GM18511 (cell line): ENCODE measurements around the gene TNS3.

ENCODE experiments used
- ATAC-seq: cut with Tn5 transposase; IDR thresholded peaks from one replicate; pipeline ENCODE4 v1.9.1; 2021; ENCODE audit warnings: mild to moderate bottlenecking, moderate library complexity; ENCODE audit not compliant: unreplicated experiment

TNS3 gene

GRCh38 chr7:47298636-47299035 is 283.3 kb downstream of the TNS3 start:
- ATAC-seq, result no peak

GRCh38 chr7:47297120-47297519 is 284.8 kb downstream of the TNS3 start:
- no peak for ATAC-seq

- ATAC-seq, result no peak
These were observed 286.3 kb downstream of the TNS3 start for GRCh38 chr7:47295606-47296005.

DNA sequence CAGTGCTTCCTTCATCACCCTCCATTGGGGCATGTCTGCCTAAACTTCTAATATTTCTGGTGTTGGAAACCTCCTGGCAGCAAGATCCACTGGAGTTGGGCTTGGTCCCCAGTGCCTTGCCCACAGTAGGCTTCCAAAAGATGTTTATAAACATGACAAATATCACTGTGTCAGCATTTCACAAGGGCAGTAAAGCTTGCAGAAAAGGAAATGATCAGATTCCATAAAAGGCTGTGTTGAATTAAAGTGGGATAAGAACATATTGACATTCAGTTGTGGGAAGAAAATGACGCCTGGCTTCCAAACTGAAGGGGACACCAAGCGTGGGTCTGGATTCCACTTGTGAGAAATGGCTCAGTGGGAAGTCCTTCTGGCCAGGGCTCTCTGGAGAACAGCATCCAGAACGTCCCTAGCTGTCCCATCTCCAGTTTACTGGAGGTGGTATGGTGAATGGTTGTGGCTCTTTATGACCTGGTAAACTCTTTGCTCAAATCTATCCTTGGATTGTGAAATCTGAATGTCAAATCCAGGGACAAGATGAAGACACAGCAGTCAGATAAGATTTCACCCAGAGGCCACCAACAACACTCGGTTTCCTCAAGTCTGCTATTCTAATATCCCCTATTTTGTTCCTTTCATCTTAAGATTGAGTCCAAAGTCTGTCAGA is 287.2 kb downstream of the TNS3 start:
- ATAC-seq, result no peak

DNA sequence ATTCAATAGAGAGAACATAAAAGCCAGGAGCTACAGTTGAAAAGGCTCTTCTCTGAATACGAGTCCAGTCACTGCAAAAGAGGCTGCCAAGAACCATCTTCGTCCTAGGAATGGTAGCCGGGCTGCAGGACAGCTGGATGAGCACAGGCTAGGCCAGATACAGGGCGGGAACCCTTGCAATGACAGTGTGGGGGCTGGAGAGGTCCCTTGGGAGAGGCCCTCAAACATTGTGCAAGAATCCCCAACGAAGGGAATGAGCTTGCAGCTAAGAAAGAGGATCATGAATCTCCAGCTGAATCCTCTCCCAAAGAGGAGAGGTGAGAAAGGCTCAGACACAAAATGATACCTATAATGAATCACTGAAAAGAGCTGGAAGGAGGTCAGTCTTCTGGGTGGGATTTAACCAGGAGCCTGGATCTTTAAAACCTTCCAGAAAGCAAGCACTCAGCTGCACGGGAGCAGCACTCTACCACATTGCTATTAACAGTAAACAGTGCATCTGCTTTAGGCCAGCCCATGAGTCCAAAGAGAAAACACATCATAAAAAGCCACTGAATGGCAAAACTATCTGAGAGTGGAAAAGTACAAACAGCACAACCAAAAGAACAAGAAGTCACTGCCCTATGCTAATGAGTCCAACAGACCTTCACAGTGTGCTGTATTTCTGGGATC is 287.9 kb downstream of the TNS3 start:
- ATAC-seq, result no peak

DNA sequence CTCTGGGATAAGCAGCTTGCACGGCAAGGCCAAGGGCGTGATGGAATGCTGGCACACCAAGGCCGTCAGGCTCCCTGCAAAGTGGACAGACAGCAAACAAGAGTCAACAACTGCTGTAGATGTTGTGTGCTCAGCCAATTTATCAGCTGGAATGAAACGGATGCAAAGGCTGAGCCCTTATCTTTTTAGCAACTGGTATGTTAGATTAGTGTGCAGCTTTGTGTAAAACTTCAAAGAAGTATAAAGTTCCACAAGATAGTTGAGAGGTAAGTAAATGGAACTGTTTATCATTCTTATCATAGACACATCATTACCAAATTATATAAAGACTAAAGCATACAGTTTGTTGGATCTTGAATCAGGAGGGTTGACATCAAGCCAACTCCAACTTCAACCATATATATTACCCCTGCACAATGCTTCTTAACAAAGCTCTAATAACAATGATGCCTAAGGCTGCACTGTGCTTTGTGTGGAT is 289.0 kb downstream of the TNS3 start:
- ATAC-seq, result no peak

- ATAC-seq, result peak; percentile 97
These were observed 290.3 kb downstream of the TNS3 start for GRCh38 chr7:47291461-47292081.

DNA sequence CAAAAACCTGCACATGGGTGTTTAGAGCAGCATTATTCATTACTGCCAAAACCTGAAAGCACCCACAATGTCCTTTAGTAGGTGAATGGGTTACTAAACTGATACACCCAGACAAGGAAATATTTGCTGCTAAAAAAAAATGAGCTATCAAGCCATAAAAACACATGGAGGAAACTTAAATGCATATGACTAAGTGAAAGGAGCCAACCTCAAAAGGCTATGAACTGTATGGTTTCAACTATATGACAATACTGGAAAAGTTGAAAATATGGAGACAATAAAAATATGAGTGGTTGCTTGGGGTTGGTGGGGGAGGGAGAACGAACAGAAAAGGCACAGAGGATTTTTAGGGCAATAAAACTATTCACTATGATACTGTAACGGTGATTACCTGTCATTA is 291.0 kb downstream of the TNS3 start:
- ATAC-seq, result no peak

GRCh38 chr7:47290466-47290865 is 291.4 kb downstream of the TNS3 start:
- no peak for ATAC-seq

- no peak for ATAC-seq
These were observed 293.9 kb downstream of the TNS3 start for GRCh38 chr7:47288060-47288459.

GRCh38 chr7:47285860-47286491 is 295.9 kb downstream of the TNS3 start:
- ATAC-seq, result no peak

GRCh38 chr7:47284691-47285635 is 296.9 kb downstream of the TNS3 start:
- ATAC-seq, result no peak

- peak; percentile 79 for ATAC-seq
These were observed 298.3 kb downstream of the TNS3 start for GRCh38 chr7:47283497-47284131.

GRCh38 chr7:47282790-47283496 is 299.0 kb downstream of the TNS3 start:
- no peak for ATAC-seq

DNA sequence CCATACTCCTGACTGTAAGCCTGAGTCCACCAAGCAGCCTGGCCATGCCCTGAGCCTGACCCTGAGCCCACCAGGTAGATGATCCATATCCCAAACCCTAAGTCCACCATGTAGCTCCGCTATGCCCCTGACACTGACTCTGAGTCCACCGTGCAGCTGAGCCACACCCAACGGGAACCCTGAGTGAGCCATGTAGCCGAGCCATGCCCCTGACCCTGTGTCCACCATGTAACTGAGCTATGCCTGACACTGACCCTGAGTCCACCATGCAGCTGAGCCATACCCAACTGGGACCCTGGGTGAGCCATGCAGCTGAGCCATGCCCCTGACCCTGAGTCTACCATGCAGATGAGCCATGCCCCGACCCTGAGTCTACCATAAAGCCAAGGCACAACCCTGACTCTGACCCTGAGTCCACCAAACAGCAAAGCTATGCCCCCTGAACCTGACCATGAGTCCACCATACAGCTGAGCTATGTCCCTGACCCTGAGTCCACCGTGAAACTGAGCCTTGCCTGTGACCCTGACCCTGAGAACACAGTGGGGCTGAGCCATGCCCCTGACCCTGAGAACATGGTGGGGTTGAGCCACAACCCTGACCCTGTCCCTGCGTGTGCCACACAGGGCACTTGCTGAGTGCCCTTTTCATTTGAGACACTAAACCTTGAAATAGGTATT is 299.8 kb downstream of the TNS3 start:
- no peak for ATAC-seq

GRCh38 chr7:47281161-47281560 is 300.8 kb downstream of the TNS3 start:
- no peak for ATAC-seq

DNA sequence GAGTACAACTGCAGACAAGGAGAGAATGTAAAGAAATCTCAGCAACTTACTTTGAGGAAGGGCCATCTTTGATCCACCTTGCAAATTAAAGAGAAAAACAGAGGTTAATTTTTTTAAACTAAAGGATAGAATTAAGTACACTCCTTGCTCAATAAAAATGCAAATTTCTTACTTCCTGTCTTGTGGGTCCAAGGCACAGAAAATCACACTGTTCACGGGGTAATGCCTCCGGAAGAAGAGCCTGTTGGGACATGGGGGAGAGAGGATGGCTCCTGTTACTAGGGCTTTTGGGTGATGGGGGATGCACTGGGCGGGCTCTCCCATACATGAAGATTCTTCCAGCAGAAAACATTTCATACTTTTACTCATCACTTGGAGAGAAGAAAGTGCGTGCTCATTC is 301.8 kb downstream of the TNS3 start:
- ATAC-seq, result no peak

- no peak for ATAC-seq
These were observed 303.9 kb downstream of the TNS3 start for GRCh38 chr7:47278043-47278442.

DNA sequence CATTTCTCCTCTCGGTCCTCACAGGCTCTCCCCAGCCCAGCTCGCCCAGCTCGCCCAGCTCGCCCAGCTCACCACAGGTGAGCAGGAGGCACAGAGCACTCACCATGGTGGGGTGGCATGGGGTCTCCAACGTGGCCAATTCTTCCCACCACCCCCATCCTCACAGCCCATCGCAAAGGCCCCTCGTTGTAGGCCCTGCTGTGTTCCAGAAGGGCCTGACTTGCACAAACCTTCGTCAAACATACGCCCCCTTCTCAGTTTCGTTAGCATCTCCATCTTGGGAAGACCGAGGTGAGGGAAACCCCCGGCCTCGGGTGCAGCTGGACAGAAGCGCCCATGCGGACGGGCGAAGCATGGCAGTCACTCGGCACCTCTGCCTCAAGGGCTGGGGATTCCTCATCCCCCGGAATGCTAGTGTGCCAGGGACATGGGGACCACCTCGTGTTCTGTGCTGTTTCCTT is 304.6 kb downstream of the TNS3 start:
- no peak for ATAC-seq
